Measurements from ENCODE around the gene LIFR. TPM values are rescaled to one million over a fixed set of nuclear protein-coding genes. Genes with fewer than 3 reads are reported as not detected.

LIFR gene
- total RNA-seq, 1 donor from 2014 or later: not detected

DNA sequence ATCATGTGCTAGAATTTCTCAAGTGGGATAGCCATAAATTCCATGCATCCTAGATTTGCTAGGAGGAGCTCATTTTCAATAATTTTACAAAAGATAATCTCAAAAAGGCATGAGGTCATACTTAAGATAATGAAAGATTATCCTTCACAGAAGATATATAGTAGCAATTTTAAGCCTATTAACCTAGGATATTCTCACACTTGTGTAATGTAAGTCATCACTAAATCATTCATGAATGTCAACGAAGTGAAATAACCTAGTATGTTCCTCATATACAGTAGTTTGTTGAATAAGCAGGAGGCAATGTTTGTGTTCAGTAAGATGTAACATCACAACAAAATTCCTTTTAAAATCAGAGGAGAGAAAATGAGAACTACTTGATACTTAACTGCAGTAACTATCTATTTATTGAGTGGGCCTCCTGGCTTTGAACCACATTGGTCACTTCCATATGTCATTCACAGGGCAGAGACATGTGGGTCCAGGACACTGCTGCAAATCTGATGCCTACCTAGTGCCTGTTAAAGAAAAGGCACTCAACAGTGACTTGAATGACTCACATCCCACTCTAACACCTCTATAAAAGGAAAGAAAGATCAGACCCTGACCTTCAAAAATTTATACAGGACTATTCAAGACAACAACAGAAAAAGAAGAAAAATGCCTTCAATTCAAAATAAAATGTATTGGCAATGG lies 8.2 kb downstream of the LIFR start:
- intact Hi-C loops (cut with micrococcal nuclease): no loop called here

DNA sequence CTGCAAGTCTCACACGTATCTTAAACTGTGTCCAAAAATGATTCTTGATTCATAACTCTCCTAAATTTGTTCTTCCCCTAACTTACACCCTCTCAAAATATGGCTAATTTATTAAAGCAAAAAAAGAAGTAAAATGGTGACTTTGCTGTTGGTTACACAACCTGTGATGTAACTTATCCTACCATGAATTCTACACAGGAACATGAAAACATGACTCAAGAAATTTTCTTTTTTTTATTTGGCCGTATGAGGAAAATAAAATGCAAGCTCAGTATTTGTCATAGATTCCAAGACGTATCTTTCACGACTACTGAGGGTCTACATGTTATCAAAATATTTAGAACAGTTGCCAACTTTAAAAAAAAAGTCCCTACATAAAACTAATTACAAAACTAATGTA lies 9.2 kb downstream of the LIFR start:
- intact Hi-C loops (cut with micrococcal nuclease): no loop called here

DNA sequence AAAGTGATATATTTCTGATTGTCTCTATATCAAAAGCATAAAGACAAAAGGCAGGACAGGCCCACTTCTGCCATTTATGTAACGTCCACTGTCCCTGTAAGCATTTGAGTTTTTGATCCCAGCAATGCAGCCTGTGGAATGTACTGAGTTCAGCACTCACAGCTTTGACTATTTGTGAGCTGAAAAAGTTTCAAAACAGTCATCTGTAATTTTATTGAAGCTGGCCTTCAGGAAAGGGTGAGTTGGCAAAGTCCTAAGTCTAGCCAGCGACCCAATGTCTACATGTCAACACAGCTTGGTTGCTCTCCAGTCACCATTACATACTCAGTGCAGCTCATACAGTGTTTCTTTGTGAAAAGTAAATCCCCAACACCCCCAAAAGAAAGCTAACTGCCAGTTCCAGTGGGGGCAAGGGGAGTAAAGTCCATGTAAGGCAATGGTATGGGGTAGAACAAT lies 9.7 kb downstream of the LIFR start:
- intact Hi-C loops (cut with micrococcal nuclease): no loop called here

DNA sequence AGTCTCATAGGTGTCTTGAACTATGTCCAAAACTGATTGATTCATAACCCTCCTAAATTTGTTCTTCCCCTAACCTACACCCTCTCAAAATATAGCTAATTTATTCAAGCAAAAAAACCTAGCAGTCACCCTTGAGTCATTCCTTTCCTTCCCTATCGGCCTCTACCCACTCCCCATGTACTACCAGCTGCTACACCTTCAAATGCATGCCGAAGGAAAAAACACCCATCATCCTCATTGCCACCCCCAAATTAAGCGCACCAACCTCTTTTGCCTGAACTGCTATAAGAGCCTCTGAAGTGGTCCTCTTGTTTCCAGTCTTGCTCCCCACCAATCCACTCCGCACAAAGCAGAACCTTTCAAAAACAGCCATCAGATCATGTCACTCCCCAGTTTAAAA lies 12.6 kb downstream of the LIFR start:
- intact Hi-C loops (cut with micrococcal nuclease): no loop called here

DNA sequence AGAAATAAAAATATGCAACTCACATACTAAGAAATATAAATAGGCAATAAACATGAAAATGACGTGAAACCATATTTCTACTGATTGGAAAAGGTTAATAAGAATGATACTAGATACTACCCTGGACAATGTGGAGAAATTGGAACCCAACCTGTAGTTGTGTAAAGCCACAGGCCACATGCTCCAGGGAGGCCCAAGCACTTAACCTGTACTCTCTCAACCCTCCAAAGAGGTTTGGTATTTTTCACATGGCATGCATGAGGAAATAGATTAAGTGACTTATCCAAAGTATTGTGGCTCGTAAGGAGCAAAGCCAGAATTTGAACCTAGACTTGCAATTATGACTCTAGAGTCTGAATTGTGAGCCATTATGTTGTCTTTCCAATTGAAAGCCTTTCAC lies 13.4 kb downstream of the LIFR start:
- intact Hi-C loops (cut with micrococcal nuclease): no loop called here

DNA sequence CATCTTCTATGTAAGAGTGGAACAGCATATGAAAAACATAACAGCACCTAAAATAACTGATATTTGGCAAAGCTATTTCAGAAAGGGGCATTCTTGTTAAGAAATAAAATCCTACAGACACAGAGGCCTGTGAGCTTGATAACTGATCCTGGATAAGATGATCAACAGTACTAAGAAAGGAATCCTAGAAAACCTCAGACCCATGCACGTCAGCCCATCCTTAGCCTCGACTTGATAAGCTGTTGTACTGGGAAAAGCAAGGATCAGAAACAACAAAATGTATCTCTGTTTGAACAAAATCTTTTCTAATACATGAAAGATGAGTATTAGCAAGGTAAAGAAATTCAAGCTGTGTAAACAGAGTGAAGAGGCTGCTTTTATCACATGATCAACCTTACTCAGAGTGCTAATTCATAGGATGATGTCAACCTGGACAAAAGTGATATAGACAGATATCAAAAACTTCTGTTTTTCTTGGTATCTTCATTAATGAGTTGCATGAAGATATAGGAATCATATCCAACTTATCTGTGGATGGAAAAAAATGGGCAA lies 15.2 kb downstream of the LIFR start:
- intact Hi-C loops (cut with micrococcal nuclease): no loop called here

DNA sequence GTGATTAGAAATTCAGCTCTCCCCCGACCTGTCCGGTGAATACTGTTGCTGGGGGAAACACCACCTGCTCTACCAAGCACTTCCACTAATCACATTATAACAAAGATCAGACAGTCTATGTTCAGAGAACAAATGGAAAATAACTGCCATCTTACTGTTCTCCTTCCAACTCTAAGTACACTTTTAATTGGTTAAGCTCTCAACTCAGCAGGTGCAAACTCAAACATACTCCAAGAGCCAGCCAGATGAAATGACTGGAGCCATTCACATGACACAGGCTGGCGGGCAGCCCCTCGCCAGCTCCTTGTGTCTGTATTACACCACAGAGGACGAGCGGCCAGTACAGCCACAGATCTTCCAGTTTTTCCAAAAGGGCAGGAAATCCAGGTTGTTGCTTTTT lies 16.1 kb downstream of the LIFR start:
- intact Hi-C loops (cut with micrococcal nuclease): no loop called here

DNA sequence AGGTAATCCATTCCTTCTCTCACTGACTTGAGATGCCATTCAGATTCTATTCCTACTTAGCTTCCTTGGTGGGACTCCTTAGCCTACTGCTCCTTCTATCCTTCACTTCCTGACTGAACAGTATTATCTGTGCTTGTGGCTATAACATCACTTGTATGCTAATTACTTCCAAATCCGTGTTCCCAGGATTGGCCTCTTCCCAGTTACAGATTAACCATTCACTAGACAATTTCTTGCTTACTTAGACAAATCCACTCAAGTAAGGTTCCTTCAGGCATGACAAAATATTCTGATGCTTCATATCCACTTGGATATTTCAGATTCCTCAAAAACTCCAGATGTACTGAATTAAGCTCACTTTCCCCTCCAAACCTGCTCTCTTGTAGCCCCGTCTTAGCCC lies 18.3 kb downstream of the LIFR start:
- intact Hi-C loops (cut with micrococcal nuclease): no loop called here

DNA sequence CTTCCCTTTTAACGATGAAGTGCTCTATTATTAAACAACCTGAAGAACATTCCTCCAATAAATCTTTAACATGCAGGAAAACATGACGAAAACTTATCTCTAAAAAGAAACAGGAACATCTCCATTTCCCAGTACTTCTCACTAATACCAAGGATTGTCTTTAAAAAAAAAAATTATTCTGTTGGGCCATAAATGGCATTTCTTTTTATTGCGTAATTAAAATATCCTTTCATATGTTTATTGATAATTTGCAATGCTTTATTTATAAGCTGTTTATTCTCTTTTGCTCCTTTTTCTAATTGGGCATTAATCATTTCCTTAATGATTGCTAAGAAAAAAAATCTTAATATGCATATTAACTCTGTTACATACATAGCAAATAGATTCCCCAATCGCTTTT lies 18.9 kb downstream of the LIFR start:
- intact Hi-C loops (cut with micrococcal nuclease): no loop called here

DNA sequence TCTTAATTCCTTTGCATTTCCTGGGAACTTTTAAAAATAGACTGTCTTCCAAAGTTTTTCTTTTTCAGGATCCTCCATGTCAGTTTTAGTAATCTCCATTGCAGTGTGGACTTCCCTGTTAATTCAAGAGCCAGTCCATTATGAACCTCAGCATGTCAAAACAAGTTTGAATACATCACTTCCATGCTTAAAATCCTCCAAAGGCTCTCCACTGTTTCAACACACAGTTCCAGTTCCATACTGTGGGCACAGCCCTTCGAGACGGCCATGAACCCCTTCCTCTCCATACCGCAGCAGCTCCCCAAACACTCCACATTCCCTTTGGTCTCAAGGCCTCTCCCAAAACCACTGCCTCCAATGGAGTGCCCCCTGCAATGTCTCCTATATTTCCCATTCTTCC lies 19.5 kb downstream of the LIFR start:
- intact Hi-C loops (cut with micrococcal nuclease): no loop called here

DNA sequence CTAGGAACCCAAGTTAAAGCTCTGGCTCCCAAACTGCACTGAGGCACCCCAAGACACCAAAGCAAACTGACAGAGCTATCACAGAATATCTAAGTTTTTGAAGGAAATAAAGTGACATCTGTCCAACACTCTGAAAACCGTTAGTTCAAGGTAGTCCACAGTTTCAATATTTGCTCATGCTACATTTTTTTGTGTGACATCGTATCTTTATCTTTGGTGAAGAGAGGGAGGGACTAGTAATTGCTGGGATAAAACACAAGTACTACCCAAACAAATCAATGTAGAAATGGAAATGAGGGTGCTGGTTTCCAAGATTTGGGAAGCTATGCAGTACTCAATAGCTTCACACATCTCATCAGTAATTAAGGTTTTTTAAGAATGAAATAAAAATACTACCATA lies 20.6 kb downstream of the LIFR start:
- intact Hi-C loops (cut with micrococcal nuclease): no loop called here

DNA sequence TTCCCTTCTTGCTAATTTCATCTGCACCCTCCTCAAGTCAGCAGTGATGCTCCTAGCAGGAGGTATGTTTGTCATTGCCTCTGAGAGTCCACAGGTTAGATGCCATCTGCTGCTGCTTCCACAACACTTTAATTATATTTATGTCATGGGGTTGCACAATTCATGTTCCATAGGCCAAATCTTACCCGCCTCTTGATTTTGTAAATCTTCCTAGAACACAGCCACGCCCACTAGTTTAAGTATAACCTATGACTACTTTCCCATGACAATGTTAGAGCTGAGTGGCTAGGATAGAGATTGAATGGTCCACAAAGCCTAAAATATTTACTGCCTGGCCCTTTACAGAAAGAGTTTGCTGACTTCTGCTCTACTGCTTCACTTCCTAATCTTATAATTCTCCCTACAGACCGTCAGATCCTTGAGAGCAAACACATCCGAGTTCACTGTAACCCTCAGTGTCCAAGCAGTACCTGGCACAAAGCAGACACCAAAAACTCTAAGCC lies 21.1 kb downstream of the LIFR start:
- intact Hi-C loops (cut with micrococcal nuclease): no loop called here

DNA sequence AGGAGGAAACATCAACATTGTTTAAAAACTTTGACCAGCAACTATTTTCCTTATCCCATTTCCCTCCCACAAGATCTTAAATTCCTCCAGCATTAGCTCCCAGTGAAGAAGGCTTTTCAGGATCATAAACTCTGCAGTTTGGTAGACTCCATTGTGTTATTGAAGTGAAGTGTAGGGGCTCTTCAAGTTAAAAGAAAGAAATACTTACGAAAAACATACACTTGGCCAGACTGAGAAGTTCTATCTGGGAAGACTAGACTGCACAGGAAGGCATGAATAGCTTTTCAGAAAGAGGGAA lies 22.3 kb downstream of the LIFR start:
- intact Hi-C loops (cut with micrococcal nuclease): no loop called here

DNA sequence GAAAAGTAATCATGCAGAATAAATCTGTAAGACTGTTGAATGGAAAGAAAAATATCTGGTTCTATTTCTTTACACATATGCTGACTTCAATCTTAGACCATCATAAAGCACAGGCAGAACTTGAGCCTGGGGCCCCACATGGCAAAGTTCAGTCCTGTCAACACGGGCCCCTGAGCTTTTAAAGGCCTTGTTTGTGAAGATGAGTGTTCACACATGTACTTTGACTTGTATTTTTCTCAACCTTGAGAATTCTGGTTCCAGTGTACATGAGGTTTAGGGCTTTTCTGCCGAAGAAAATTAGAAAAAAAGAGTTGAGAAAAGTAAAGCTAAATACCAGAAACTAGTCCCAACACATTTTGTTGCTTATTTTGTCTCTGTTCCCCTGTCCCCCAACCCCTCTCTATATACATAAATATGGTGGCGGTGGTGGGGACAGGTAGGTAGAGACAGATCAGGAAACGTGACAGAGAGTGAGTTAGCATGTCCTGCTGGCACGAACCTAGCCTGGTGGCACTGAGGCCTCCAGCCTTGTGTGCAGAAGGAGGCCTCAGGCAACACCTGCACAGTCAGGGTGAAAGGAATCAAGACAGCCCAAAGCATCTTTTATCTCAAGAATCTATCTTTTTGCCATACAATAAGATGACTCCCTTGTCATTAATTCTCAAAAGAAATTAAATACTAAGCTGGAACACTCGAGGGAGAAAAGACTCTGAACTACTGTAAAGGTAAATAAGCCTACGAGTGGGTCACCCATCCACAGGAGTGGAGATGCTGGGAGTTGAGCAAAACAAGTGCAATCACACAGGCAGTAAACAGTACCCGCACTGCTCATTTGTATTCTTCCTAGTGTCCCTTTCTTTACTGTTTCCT lies 22.9 kb downstream of the LIFR start:
- intact Hi-C loops (cut with micrococcal nuclease): no loop called here

DNA sequence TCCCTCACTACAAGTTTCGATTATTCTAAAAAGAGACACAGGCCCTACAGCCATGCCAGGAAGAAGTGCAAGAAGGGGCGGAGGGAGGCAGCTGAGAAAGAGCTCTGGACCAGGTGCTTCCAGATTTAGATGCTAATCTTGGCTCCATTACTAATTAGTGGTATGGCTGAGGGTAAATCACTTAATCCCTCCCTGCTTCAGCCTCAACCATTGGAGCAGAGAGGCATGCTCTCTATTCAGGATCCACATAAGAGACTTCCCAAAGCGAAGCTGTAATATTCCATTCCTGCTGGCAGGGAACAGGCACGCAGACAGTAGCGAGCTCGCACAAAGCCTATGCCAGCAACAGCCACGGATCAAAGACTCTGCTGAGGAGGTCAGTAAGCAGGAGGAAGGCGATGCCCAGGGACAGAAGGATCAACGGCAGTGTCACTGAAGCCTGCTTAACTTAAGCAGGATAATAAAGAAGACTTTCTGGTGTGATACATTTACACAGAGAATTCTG lies 24.2 kb downstream of the LIFR start:
- intact Hi-C loops (cut with micrococcal nuclease): no loop called here

DNA sequence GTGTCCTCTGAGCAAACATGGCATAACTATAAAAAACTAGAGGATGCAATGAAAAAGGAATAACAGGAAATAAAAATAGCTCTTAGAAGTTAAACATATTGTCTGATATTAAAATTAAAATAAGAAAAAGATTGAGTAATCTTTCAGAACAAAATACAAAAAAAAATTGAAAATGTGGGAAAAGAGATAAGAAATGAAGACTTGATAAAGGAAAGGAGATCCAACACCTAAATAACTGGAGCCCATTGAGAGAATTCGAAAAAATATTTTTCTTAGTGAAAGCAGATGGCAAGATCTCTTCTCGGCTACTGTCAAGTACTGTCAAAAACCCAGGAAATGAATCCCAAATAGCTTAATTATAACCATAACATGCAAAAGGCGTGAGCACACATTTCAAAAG lies 24.9 kb downstream of the LIFR start:
- intact Hi-C loops (cut with micrococcal nuclease): no loop called here

DNA sequence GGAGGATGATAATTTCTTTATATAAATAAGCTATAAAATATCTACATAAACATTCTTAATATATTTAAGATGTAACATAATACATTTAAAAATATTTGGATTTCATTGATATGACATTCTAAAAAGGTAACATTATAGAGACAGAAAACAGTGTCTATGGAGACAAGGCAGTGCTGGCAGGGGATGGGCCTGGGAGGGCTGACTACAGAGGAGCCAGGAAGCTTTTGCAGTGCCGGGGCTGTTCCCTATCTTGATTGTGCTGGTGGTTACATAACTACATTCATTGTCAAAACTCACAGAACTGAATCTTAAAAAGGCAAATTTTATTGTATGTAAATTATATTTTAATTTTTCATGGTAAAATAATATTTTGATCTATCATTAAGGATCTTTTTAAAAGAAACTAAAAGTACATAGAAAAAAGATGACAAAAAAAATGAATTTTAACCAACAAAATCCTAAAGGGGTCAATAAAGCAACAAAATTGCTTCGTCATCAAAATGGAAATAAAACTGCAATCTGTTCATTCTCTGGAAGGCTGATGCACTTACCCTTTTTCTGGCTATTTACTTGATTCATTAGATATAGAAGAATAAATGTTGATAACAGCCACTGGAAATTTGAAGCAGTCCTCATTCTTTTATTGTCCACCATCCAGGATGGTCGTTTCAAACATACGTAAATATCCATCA lies 26.3 kb downstream of the LIFR start:
- intact Hi-C loops (cut with micrococcal nuclease): no loop called here

DNA sequence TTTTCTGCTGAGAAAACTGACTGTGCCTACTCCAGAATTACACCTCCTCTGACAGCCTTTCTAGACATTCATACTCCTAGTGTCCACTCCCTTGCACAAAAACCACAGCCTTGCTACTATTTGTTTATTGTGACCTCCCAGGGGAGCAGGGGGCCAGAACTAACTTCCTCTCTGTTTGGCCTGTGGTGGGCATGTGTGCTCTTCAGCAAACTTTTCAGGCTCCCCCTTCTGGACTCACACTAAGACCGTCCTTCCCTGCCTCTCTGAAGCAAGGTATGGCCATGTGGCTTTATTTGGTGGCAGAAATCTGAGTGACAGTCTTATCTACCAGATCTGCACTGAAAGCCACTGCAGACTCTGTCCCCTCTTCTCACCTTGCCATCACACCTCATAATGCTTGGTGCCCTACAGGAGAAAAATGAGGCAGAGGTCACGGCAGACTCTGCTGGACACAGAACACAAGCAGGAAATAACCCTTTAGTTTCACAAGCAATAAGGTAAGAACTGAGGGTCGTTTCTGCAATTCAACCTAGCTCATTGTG lies 28.2 kb downstream of the LIFR start:
- intact Hi-C loops (cut with micrococcal nuclease): no loop called here

DNA sequence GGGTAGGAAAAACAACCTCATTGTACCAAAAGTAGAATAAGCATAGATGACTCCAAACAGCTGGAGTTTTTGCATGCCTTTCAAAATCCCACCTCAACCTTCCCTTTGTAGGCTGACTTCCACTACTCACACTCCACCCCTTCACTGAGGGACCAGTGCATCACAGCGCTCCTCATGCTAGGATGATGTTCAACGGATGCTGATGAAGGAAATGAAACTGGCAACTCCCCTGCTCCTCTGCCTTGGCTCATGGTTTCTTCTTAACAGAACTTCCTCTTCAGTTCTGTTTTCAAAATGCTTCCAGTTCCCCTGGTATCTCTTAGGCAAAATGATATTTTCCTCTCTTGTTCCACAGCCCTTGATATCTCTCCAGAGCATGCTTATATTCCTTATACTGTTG lies 29.0 kb downstream of the LIFR start:
- intact Hi-C loops (cut with micrococcal nuclease): no loop called here

DNA sequence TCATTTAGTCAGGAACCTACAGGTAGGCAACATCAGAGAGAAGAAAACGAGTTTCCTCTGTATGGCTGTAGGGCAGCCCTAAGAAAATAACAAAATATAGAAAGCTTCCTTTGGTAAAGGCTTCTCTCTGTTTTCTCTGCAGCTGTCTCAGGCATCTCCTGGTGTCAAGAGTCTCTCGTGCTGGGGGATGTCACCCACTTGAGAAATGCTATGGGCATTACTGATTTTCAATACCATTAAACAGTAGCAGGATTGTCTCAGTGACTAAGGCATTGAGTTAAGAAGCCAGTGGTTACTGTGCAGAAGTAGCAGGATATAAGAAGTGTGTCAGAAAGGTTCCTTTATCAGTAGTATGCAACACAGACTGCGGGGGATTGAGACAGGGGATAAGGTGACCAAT lies 32.4 kb downstream of the LIFR start:
- intact Hi-C loops (cut with micrococcal nuclease): no loop called here

DNA sequence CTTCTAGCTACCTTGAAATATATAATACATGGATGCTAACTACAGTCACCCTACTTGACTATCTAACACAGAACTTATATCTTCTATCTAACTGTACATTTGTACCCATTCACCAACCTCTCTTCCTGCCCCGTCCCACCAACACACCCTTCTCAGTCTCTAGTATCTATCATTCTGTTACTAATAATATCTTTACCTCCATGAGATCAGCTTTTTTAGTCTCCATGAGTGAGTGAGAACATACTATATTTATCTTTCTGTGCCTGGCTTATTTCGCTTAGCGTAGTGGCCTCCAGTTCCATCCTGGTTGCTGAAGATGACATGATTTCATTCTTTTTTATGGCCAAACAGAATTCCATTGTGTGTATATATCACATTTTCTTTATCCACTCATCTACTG lies 37.0 kb downstream of the LIFR start:
- intact Hi-C loops (cut with micrococcal nuclease): no loop called here

DNA sequence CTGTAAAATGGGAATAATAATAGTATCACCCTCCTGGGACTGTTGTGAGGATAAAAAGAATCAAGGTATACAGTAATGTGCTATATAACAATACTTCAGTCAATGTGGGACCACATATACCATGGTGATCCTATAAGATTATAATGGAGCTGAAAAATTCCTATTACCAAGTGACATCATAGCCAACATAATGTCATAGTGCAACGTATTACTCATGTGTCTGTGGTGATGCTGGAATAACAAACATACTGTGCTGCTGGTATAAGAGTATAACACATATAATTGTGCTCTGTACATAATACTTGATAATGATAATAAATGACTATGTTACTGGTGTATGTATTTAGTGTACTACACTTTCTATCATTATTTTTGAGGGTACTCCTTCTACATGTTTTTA lies 38.1 kb downstream of the LIFR start:
- intact Hi-C loops (cut with micrococcal nuclease): no loop called here

Measured in T-helper 2 cell treated with Interferon-gamma antibody and Interleukin-4, amounts not matched to agents 100 ng/mL and 5 ng/mL, for 36 hours (primary cell).